Stomach (tissue), 9 donors: ENCODE results near the gene TMED7. TPM values are rescaled to one million over a fixed set of nuclear protein-coding genes. Genes with fewer than 3 reads are reported as not detected.

ENCODE experiments used
- DNase-seq, 2 donors: peaks; one replicate each; pipeline versions ENCODE4 v3.0.0 to v3.0.0-alpha.2; 2013 to 2019
- H3K27ac ChIP-seq, 5 donors: fragments of 200-600 bp in 4 of 5; sonication (generic) in 4 of 5; one replicate each; pipeline ENCODE4 v1.5.1; 2013 to 2019; ENCODE audit warnings: mild to moderate bottlenecking in 1 of 5, moderate library complexity in 1 of 5
- H3K27me3 ChIP-seq, 3 donors: fragments of 200-600 bp; sonication (generic); one replicate each; pipeline ENCODE4 v1.5.1; 2017 to 2019; ENCODE audit warnings: mixed run types in 1 of 3
- H3K36me3 ChIP-seq, 4 donors: fragments of 200-600 bp; sonication (generic); 1 replicate in 3 of 4; 2 replicates in 1 of 4; pipeline ENCODE4 v1.5.1; 2016 to 2019
- H3K4me1 ChIP-seq, 4 donors: fragments of 200-600 bp; sonication (generic); one replicate each; pipeline ENCODE4 v1.5.1; 2016 to 2019
- H3K4me3 ChIP-seq, 4 donors: fragments of 200-600 bp; sonication (generic) in 3 of 4; one replicate each; pipeline ENCODE4 v1.5.1; 2016 to 2019; ENCODE audit warnings: mild to moderate bottlenecking in 1 of 4
- H3K9me3 ChIP-seq, 4 donors: fragments of 200-600 bp; sonication (generic); one replicate each; pipeline ENCODE4 v1.5.1; 2016 to 2019
- EP300 ChIP-seq: sonication (generic); formaldehyde crosslinking; IDR thresholded peaks from one replicate; pipeline ENCODE4 v1.6.1; 2017; ENCODE audit warnings: antibody characterized with exemption
- POLR2A ChIP-seq, 4 donors: fragments of 450-650 bp; IDR thresholded peaks; one replicate each; pipeline ENCODE4 v1.6.1; 2016; ENCODE audit warnings: antibody characterized with exemption in 4 of 4, control low read depth in 2 of 4, mild to moderate bottlenecking in 1 of 4, moderate library complexity in 1 of 4
- POLR2AphosphoS5 ChIP-seq, 3 donors: sonication (generic); formaldehyde crosslinking; IDR thresholded peaks; one replicate each; pipeline ENCODE4 v1.6.1; 2016; ENCODE audit warnings: antibody characterized with exemption in 3 of 3
- WGBS, 5 donors: extraction: QIAGEN DNeasy Blood & Tissue Kit in 3 of 5; methylation state at CpG; one replicate each; pipeline versions ENCODE4 v1.1.5 to v1.1.7; 2013 to 2018; 5-methylcytosine and 5-hydroxymethylcytosine counted together
- intact Hi-C: fragments of 100-400 bp; cut with DNase I; formaldehyde crosslinking; loops from one replicate; pipeline ENCODE4 v1.15.1; 2023; ENCODE audit warnings: low total_unique reads
- polyA plus RNA-seq, 3 donors: library from polyadenylated mRNA; stranded (reverse); fragments of 200-250 nt; gene quantifications; one replicate each; pipeline ENCODE4 v1.2.3, GENCODE V29; 2013
- total RNA-seq, 5 donors: library from RNA; depleted of rRNA; stranded (reverse); fragments of >200 nt; gene quantifications; one replicate each; pipeline versions ENCODE4 v1.1.0 to v1.2.3, GENCODE V29; 2014 to 2016
- TF ChIP-seq, protein P1 (sequence below), 7 experiments: fragments of 450-650 bp in 4 of 7; fragments of 200-600 bp in 3 of 7; sonication (generic) in 3 of 7; IDR thresholded peaks; one replicate each; pipeline ENCODE4 v1.5.1; 2016 to 2019; ENCODE audit warnings: antibody characterized with exemption in 7 of 7, control low read depth in 2 of 7, mild to moderate bottlenecking in 1 of 7
- donor health status: healthy with polysubstance abuse.
- donor health status: Bipolar disorder and iron deficiency.
- donor health status: healthy.

Gene TMED7
- total and polyA plus RNA-seq, 8 donors, result 9.8 to 169 (median 27.8) TPM

- H3K4me3 ChIP-seq, result no peak overlapping the region
- no peaks in the 10 kb centered on the region for H3K4me1 ChIP-seq
- TF ChIP-seq, protein P1, sequence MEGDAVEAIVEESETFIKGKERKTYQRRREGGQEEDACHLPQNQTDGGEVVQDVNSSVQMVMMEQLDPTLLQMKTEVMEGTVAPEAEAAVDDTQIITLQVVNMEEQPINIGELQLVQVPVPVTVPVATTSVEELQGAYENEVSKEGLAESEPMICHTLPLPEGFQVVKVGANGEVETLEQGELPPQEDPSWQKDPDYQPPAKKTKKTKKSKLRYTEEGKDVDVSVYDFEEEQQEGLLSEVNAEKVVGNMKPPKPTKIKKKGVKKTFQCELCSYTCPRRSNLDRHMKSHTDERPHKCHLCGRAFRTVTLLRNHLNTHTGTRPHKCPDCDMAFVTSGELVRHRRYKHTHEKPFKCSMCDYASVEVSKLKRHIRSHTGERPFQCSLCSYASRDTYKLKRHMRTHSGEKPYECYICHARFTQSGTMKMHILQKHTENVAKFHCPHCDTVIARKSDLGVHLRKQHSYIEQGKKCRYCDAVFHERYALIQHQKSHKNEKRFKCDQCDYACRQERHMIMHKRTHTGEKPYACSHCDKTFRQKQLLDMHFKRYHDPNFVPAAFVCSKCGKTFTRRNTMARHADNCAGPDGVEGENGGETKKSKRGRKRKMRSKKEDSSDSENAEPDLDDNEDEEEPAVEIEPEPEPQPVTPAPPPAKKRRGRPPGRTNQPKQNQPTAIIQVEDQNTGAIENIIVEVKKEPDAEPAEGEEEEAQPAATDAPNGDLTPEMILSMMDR (IDR thresholded peaks at IDR 0.05), result no peak
- TF ChIP-seq POLR2A (IDR thresholded peaks at IDR 0.05), result no peak
- no peak for TF ChIP-seq POLR2AphosphoS5 (IDR thresholded peaks at IDR 0.05)
- no peaks in the 10 kb centered on the region for H3K9me3 ChIP-seq
- no peaks in the 10 kb centered on the region for H3K27me3 ChIP-seq
- peaks cover 0 to 7% (median 6%) of the 10 kb centered on the region in 4 donors for H3K36me3 ChIP-seq
- 81 to 87% (median 84%) methylated on average over 3 of the region's 3 CpGs for WGBS, 5 donors
- no peak for DNase-seq
- H3K27ac ChIP-seq, result no peak overlapping the region
- intact Hi-C loops, result no loop called here
These were observed 47.2 kb downstream of the TMED7 start for GRCh38 chr5:115578657-115579056.

- DNase-seq, result no peak
- H3K27me3 ChIP-seq, result no peaks in the 10 kb centered on the region
- intact Hi-C loops, result no loop called here
- H3K4me3 ChIP-seq, result no peak overlapping the region
- no peak for TF ChIP-seq EP300
- no peak for TF ChIP-seq POLR2A (IDR thresholded peaks at IDR 0.05)
- no peak for TF ChIP-seq POLR2AphosphoS5 (IDR thresholded peaks at IDR 0.05)
- TF ChIP-seq, protein P1 (IDR thresholded peaks at IDR 0.05), result no peak
- no peaks in the 10 kb centered on the region for H3K9me3 ChIP-seq
- peaks cover 0 to 7% (median 6%) of the 10 kb centered on the region in 4 donors for H3K36me3 ChIP-seq
- H3K4me1 ChIP-seq, result no peaks in the 10 kb centered on the region
- 89 to 94% (median 92%) methylated on average over 6 of the region's 6 CpGs for WGBS, 5 donors
- H3K27ac ChIP-seq, result no peak overlapping the region
These were observed 48.1 kb downstream of the TMED7 start for GRCh38 chr5:115577741-115578140.

- WGBS, 5 donors, result 69 to 88% (median 85%) methylated on average over 2 of the region's 2 CpGs
- TF ChIP-seq, protein P1 (IDR thresholded peaks at IDR 0.05), result no peak
- TF ChIP-seq POLR2AphosphoS5 (IDR thresholded peaks at IDR 0.05) (no peak), POLR2A (IDR thresholded peaks at IDR 0.05) (no peak), EP300 (no peak)
- Histone ChIP-seq H3K27me3 (no peaks in the 10 kb centered on the region), H3K4me1 (no peaks in the 10 kb centered on the region), H3K9me3 (no peaks in the 10 kb centered on the region), H3K27ac (no peak overlapping the region), H3K4me3 (no peak overlapping the region), H3K36me3 (peaks cover 0 to 7% (median 6%) of the 10 kb centered on the region in 4 donors)
- DNase-seq, result no peak
- intact Hi-C loops, result no loop called here
These were observed 48.5 kb downstream of the TMED7 start for GRCh38 chr5:115577329-115577728.

GRCh38 chr5:115575167-115576070 lies 50.4 kb downstream of the TMED7 start:
- no peaks in the 10 kb centered on the region for H3K27me3 ChIP-seq
- TF ChIP-seq POLR2AphosphoS5 (IDR thresholded peaks at IDR 0.05) (no peak), EP300 (no peak), POLR2A (IDR thresholded peaks at IDR 0.05) (no peak)
- TF ChIP-seq, protein P1 (IDR thresholded peaks at IDR 0.05), result no peak
- WGBS, 5 donors, result 76 to 88% (median 84%) methylated on average over 5 of the region's 5 CpGs
- H3K4me3 ChIP-seq, result no peak overlapping the region
- H3K36me3 ChIP-seq, result peaks cover 0 to 2% (median 2%) of the 10 kb centered on the region in 4 donors
- H3K9me3 ChIP-seq, result no peaks in the 10 kb centered on the region
- peaks cover 0 to 7% (median 0%) of the 10 kb centered on the region in 4 donors for H3K4me1 ChIP-seq
- H3K27ac ChIP-seq, result no peak overlapping the region
- intact Hi-C loops, result no loop called here
- no peak for DNase-seq
